HG02798 (cell line): ENCODE results near the gene IFT20.
A peak's percentile ranks its signal among the peaks of the same experiment; 100 is the strongest.

ENCODE experiments used
- ATAC-seq: cut with Tn5 transposase; IDR thresholded peaks from one replicate; pipeline ENCODE4 v1.9.1; 2021; ENCODE audit warnings: mild to moderate bottlenecking; ENCODE audit not compliant: unreplicated experiment, poor library complexity

IFT20 gene, protein sequence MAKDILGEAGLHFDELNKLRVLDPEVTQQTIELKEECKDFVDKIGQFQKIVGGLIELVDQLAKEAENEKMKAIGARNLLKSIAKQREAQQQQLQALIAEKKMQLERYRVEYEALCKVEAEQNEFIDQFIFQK

DNA sequence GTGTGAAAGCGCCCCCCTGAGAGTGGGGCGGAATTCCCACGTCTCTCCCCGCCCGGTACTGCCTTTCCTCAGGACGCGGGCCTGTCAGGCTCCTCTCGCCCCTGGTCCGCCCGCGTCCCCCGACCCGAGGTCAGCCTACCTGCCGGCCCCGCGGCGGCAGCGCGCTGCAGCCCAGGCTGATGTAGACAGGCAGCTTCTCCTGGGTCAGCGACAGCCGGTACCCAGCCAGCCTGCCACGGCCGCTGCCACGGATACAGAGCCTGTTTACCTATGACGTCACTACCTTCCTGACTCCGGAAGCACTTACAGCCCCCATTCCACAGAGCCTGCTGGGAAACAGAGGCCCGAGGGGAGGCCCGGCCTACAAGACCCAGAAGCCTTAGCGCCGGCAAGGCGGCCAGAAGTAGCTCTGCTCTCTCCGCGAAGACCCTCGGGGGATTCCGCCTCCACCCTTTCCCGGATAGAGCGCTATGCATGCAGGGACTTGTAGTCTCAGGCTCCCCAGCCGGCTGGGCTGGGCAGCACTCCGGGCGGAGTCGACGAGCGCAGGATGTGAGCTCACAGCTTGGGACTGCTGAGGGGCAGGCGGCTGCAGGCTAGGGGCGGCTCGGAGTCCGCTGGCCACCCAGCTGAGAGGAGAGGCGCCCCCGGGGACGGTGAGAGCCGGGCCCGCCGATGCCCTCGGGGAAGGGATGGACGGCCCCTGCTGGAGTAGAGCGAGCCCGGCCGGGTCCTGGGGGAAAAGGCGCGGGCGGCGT is at the start of gene IFT20, which contains the start of gene TNFAIP1:
TSS of gene IFT20 (minus strand) at position 272 of the 758 bp plus-strand sequence. CDS start 3,487 bp downstream, outside the sequence.
TSS of gene TNFAIP1 (plus strand) at position 561 of the 758 bp plus-strand sequence. CDS start 3,761 bp downstream, outside the sequence.
- peak; percentile 96 for ATAC-seq

DNA sequence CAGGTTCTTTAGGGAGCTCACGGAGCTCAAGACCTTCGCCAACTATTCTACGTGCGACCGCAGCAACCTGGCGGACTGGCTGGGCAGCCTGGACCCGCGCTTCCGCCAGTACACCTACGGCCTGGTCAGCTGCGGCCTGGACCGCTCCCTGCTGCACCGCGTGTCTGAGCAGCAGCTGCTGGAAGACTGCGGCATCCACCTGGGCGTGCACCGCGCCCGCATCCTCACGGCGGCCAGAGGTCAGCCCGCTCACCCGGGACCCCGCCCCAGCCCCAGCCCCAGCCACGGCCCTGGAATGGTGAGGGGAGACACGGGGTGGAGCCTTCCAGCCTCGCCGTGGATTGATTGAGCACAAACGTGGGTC is 49.7 kb upstream of the IFT20 start:
- ATAC-seq: peak; percentile 24

DNA sequence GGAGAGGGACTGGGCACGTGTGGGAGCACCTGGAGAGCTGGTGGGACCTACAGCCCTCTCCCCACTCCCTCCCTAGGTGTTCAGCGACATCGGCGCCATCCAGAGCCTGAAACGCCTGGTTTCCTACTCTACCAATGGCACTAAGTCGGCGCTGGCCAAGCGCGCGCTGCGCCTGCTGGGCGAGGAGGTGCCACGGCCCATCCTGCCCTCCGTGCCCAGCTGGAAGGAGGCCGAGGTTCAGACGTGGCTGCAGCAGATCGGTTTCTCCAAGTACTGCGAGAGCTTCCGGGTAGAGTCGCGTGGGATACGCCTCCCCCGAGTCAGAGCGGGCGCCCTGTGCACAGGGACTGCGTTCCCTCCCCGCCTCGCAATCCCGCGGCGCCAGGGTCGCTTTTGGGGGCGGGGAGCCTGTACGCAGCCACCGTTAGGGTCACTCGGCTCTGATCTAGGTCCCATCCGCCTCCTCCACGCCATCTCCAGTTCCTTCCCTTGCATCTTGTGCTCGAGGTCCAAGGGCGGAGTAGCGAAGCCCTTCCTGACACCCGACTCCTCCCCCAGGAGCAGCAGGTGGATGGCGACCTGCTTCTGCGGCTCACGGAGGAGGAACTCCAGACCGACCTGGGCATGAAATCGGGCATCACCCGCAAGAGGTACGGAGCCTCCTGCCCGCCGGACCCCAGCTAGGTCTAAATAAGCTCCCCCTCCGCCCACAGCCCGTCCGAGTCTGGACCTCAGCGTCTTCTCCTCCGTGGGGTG is 49.2 kb upstream of the IFT20 start:
- peak; percentile 79 for ATAC-seq

DNA sequence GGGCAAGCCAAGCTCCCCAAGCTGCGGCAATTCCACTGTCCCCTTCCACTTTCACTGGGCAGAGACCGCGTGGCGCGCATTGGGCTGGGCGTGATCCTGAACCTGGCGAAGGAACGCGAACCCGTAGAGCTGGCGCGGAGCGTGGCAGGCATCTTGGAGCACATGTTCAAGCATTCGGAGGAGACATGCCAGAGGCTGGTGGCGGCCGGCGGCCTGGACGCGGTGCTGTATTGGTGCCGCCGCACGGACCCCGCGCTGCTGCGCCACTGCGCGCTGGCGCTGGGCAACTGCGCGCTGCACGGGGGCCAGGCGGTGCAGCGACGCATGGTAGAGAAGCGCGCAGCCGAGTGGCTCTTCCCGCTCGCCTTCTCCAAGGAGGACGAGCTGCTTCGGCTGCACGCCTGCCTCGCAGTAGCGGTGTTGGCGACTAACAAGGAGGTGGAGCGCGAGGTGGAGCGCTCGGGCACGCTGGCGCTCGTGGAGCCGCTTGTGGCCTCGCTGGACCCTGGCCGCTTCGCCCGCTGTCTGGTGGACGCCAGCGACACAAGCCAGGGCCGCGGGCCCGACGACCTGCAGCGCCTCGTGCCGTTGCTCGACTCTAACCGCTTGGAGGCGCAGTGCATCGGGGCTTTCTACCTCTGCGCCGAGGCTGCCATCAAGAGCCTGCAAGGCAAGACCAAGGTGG is 46.0 kb upstream of the IFT20 start:
- no peak for ATAC-seq

DNA sequence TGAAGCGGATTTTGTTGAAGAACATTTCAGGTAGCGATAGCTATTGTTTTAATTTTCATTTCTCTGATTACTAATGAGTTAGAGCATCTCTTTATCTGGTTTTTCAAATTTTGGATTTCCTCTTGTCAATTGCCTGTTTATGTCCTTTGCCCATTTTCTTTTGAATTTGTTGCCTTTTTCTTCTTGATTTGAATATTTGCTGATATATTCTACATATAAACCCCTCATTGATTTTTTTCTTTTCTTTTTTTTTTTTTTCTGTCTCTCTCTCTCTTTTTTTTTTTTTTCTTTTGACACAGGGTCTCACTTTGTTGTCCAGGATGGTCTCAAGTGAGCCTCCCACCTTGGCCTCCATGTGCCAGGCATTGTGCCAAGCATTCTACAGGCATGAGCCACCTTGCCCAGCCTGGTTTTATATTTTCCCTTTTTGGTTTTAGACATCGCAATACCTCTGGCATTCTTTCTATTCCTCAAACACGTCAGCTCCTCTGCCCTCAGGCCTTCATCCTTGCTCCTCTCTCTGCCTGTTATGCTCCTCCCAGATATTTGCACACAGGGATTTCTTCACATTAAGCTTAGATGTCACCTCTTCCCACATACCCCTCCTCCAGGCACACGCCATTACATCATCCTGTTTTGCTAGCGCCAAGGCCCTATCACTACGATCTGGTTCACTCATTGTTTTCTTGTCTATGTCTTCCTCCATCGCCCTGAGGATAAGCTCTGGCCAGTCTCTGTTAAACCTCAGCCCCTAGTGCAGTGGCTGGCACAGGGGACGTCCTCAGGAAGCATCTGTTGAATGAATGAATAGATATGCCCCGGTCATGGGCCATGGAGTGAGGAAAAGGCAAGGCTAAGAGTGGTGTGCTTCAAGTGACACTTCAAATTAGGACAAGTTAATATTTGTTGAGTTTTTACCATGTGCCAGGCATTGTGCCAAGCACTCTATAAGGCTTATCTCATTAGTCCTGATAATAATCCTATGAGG is 44.8 kb upstream of the IFT20 start:
- ATAC-seq: no peak

DNA sequence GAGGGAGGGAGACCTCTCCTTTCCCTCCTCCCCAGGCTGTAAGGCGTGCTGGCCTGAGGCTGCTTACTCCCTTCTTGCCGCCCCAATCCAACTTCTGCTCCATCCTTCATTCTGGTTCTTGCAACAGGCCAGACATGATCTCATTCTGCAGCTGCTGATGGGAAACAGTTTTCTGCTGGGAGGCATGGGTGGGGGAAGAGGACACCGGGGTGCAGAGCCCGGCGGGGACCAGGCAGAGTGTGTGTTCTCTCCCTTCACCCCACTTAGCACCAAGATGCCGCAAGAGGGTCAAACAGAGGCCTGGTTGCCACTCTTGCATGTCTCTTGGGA is 37.6 kb upstream of the IFT20 start:
- no peak for ATAC-seq

DNA sequence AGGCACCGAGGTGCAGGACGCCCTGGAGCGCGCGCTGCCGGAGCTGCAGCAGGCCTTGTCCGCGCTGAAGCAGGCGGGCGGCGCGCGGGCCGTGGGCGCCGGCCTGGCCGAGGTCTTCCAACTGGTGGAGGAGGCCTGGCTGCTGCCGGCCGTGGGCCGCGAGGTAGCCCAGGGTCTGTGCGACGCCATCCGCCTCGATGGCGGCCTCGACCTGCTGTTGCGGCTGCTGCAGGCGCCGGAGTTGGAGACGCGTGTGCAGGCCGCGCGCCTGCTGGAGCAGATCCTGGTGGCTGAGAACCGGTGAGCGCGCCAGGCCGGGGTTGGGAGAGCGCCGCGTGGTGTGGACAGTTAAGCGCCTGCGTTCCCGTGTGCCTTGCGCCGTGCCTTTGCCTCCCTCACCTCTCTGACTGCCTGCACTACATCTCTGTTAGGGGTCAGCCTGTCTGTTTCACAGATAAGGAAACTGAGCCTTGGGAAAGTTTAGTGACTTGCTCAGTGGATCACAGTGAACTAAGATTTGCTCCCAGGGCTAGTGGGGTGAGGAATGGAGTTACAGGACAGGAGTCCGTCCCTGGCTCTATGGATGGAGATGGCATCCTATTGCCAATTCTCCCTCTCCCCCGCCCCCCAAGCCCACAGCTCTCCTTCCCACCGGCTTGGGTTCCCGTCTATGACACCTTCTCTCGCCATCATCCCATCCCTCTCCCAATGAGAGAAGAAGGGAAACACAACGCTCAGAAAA is 37.1 kb upstream of the IFT20 start:
- ATAC-seq: peak; percentile 15

DNA sequence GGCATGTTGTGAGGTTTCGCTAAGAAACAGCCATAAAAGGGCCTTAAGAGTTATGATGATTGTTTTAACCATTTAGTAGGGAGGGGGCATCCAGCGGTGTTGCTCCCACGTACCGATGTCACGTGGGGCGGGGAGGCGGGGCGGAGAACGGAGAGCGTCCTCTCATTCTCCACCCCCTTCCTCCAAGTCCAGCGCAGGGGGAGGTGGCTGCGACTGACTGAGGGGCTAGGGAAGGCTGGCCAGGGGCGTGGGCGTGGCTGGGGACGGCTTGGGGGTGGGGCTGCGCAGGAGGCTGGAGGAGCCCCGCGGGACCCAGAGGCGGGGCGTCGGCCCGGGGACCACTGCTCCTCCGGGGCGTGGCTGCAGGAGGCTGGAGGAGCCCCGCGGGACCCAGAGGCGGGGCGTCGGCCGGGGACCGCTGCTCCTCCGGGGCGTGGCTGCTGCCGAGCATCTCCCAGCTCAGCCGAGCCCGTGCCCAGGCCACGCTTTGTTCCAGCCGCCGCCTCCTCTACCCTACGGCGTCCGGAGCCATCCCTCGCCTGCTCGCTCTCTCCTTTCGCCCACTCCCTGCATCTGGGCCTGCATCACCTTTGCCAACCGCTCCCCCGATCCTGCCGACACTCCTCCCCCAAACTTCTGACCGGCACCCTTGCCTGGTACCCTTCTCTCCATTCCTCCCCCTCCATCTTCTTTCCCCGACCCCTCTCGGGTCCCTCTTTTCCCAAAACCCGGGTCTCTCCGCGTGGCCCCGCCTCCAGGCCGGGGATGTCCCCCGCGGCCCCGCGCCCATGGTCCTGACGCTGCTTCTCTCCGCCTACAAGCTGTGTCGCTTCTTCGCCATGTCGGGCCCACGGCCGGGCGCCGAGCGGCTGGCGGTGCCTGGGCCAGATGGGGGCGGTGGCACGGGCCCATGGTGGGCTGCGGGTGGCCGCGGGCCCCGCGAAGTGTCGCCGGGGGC is 36.3 kb upstream of the IFT20 start, which contains the start of gene SARM1:
TSS of gene SARM1 (plus strand) at position 450 of the 958 bp plus-strand sequence. CDS start at position 789, 339 bp downstream.
- peak; percentile 87 for ATAC-seq

DNA sequence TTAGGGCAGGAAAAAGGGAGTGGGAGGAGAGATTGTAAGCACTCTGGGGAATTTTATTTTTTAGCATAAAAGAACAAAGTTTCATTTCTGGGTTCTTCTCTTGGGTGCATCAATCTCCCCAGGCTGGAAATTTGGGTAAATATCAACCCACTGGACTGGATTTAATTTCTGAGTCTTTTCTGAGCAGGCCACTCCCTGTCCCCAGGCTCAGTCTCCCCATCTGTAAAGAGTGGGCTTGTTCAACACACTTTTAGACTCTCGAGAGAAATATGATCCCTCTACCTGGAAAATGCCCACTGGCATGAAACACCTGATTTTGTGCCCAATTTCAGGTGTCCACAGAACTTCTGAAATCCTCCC is 35.5 kb upstream of the IFT20 start:
- no peak for ATAC-seq

DNA sequence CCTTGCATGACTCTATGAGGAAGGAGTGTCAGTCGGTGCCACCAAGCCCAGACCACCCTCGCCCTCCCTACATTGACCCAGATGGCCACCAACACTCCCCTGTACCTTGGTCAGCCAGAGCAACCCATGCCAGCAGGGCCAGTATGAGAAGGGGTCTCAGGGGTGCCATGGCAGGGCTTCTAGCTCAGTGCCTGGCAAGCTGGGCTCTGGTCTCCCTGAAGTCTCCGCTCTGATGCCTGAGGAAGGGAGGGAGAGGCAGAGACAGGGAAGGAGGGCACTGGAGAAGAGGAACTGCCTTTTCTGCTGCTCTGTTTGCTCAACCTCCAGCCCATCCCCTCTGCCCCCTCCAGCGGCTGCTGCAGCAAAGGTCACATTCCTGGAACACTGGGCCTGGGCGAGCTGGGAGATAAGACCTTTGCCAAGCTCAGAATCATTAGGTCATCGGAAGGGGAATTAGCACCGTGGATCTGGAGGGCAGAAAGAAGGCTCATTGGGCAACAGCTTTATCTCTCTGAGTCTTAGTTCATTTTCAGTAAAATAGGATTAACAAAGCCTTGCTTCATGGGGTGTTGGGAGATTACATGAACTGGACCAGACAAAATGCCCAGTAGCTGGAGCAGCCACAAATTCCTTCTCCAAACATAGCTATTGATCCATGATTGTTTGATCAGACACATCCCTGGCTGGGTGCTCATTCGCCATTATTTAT is 34.9 kb upstream of the IFT20 start, which contains the start of gene VTN:
TSS of gene VTN (minus strand) at position 273 of the 709 bp plus-strand sequence. CDS start at position 169, 104 bp downstream.
- ATAC-seq: no peak

DNA sequence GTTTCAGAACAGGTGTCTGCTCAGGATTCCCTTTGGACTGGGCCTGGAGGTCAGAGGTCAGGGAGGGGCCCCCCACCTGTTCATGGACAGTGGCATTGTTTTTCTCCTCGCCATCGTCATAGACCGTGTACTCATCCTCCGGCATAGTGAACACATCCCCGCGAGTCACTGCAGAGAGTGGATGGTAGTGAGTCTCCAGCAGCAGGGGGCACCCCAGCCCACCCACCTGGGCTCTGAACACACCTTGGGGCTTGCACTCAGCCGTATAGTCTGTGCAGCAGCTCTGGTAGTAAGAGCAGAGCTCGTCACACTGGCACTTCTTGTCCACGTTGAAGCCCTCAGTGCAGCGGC is 34.4 kb upstream of the IFT20 start:
- no peak for ATAC-seq

DNA sequence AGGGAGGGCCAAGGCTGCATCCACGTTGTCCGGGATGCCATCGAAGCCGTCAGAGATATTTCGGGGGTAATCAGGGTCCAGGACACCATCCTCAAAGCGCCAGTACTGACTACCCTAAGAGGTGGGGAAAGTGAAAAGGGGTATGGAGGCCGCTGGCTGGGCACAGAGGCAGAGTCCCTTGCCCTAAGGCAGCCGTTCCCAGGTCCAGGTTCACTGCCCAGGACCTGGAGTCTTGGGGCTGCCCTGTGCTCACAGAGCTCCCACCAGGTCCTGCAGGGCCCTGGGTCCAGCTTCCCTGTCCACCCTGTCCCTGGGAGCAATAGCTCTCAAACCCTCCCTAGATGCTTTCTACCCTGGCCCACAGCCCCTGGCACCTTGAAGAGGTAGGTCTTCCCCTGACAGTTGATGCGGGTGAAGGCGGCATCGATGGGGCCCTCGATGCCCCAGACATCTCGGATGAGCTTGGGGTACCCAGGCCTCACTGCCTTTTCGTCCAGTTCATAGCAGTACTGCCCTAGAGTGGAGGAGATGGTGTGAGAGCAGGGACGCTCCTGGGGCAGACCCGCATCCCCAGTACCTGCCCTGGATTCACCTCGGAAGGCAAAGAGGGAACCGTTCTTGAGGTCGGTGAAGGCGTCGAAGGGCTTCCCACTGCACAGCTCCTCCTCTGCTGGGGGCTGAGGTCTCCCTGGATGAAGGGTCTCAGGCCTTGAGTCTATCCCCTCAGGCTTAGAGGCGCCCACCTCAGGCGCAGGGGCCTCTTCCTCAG is 33.8 kb upstream of the IFT20 start:
- ATAC-seq: no peak

DNA sequence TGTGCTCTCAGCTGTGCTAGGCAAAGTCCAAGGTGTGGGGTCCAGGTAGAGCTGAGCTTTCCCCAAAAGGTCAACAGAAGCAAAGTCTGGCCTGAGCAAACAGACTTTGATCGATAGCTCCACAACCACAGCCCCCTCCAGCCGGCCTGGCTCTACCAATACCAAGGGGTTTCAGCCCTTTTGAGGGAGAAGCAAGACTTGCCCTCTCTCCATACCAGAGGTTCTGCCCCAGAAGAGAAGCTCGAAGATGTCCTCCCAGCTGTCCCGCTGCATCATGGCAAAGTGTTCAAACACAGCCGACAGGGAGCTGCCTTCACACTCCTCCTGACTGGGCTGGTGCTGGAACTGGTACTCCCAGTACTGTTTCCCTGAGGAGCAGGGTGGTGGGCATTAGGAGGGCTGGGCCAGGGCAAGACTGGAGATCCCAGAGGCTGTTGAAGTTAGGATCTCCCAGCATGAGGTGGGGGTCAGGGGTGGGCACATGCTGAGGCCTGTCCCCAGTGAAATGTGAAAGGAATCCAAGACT is 33.1 kb upstream of the IFT20 start:
- no peak for ATAC-seq

DNA sequence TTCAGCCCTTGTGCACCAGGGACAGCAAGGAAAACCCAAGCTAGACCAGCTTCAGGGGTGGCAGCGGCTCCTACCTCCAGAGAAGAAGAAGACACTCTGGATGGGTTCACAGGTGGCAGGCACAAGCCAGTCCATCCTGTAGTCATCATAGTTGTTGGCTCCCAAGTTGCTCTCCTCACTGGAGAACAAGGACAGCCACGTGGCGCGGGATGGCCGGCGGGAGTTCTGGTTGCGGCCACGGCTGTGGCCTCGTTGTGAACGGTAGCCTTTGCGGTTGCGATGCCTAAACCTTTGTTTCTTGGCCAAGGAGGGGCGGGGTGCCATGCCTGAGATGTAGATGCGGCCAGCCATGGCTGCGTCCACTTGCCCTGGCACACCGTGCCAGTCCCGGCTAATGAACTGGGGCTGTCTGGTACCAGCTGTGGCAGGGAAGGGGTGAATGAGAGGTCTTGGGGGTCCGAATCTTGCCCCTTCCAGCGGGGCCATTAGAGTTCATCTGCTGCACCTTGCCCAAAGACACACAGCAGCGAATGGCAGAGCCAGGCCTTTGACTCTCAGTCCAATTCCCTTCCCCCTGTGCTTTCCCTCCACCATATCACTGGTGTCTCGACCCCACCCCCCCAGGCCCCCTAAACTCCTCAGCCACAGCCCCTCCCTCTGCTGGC is 32.5 kb upstream of the IFT20 start:
- ATAC-seq: no peak

DNA sequence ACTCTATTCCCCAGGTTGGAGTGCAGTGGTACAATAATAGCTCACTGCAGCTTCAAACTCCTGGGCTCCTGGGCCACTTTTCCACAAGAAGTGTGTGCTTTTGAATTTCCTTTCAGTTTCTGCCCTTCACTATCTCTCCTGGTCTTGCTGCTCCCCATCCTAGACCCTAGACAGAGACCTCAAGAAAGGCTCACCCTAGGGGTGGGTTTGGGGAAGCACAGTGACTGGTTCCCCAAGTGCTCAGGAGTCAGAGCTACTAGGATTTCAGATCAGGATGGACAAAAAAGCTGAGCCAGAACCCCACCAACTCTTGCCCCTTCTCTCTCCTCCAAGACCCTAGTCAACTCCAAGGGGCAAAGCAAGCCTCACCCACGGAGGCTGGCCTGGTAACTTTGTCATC is 31.3 kb upstream of the IFT20 start:
- no peak for ATAC-seq

DNA sequence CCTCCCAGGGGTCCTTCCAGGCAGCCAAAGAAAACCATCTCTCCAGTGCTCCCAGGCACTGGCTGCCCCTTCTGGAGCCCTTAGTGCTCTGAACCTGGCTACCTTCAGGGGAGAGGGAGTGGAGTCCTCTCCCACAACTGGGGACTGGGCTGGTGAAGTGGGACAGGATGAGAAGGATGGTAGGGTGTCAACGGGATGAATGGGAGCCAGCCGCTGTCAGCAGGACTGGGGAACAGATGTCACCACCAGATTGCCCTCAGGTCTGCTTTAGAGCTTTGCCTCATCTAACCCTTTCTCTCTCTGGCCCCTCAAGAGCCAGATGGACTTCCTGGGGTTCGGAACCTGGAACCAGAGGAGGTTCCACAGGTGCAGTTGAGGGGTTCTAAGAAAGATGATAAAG is 30.2 kb upstream of the IFT20 start:
- ATAC-seq: no peak
